HEK293T (cell line): ENCODE measurements around the gene ST8SIA3.

ENCODE experiments used
- CTCF ChIA-PET: fragments of 350-600 bp; formaldehyde crosslinking; extraction: SDS; loops from one replicate; lab custom pipeline; 2021; ENCODE audit warnings: antibody characterized with exemption, inconsistent platforms; lab: Yijun Ruan, JAX
- POLR2A ChIA-PET: fragments of 350-600 bp; formaldehyde crosslinking; extraction: SDS; loops from one replicate; lab custom pipeline; 2020; ENCODE audit warnings: antibody characterized with exemption, inconsistent platforms; lab: Yijun Ruan, JAX
- DNase-seq: peaks from one replicate; pipeline ENCODE4 v3.0.0; 2012; ENCODE audit warnings: mixed read lengths; ENCODE audit errors: extremely low spot score
- ARNT ChIP-seq: fragments of 450-650 bp; IDR thresholded peaks from 2 replicates; pipeline ENCODE4 v1.6.1; 2017; ENCODE audit warnings: mild to moderate bottlenecking
- BHLHE40 ChIP-seq: fragments of 450-650 bp; IDR thresholded peaks from 2 replicates; pipeline ENCODE4 v1.6.1; 2016; ENCODE audit warnings: mild to moderate bottlenecking, moderate library complexity, borderline replicate concordance
- CTBP1 ChIP-seq: fragments of 450-650 bp; IDR thresholded peaks from 2 replicates; pipeline ENCODE4 v1.6.1; 2016; ENCODE audit warnings: borderline replicate concordance
- ELF4 ChIP-seq: fragments of 450-650 bp; IDR thresholded peaks from 2 replicates; pipeline ENCODE4 v1.6.1; 2017; ENCODE audit warnings: antibody characterized with exemption
- FOXA1 ChIP-seq: fragments of 450-650 bp; IDR thresholded peaks from 2 replicates; pipeline ENCODE4 v1.6.1; 2016; ENCODE audit warnings: mild to moderate bottlenecking
- FOXK2 ChIP-seq: fragments of 450-650 bp; IDR thresholded peaks from 2 replicates; pipeline ENCODE4 v1.6.1; 2016; ENCODE audit warnings: mild to moderate bottlenecking
- FOXM1 ChIP-seq: fragments of 450-650 bp; IDR thresholded peaks from 2 replicates; pipeline ENCODE4 v1.6.1; 2017; ENCODE audit warnings: mild to moderate bottlenecking, borderline replicate concordance
- HDGF ChIP-seq: fragments of 450-650 bp; IDR thresholded peaks from 2 replicates; pipeline ENCODE4 v1.6.1; 2017; ENCODE audit warnings: antibody characterized with exemption, borderline replicate concordance
- L3MBTL2 ChIP-seq: fragments of 450-650 bp; conservative IDR thresholded peaks from 2 replicates; pipeline ENCODE4 v1.6.1; 2016; ENCODE audit warnings: mild to moderate bottlenecking
- LEF1 ChIP-seq: fragments of 450-650 bp; IDR thresholded peaks from 2 replicates; pipeline ENCODE4 v1.6.1; 2017; ENCODE audit warnings: mild to moderate bottlenecking, borderline replicate concordance
- NFRKB ChIP-seq: fragments of 450-650 bp; IDR thresholded peaks from 2 replicates; pipeline ENCODE4 v1.6.1; 2016; ENCODE audit warnings: mild to moderate bottlenecking, moderate library complexity
- SP1 ChIP-seq: fragments of 450-650 bp; IDR thresholded peaks from 2 replicates; pipeline ENCODE4 v1.6.1; 2017
- SUZ12 ChIP-seq: fragments of 450-650 bp; IDR thresholded peaks from 2 replicates; pipeline ENCODE4 v1.6.1; 2016; ENCODE audit warnings: mild to moderate bottlenecking
- TARDBP ChIP-seq: fragments of 450-650 bp; IDR thresholded peaks from 2 replicates; pipeline ENCODE4 v1.6.1; 2016
- ZNF384 ChIP-seq: fragments of 450-650 bp; IDR thresholded peaks from 2 replicates; pipeline ENCODE4 v1.6.1; 2016
- TF ChIP-seq, protein P1 (sequence below): fragments of 450-650 bp; IDR thresholded peaks from 2 replicates; pipeline ENCODE4 v1.6.1; 2016

Gene ST8SIA3

DNA sequence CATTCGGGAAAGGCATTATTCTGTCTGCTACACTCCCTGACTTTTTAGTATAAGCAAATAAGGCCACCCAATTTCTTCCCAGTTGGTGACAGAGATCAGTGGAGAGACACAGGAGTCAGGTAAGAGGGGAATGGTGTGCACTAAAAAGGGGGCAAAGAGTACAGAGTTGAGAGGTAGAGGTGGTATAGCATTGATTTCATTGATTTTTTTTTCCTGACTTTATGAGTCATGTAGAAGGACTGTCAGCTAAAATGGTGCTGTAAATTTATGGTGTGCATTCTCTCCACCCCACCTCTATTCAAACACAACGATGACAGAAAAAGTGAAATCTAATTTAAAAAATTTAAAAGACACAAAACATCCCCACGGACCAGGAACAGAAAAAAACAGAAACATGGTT, 23.7 kb upstream of the ST8SIA3 start:
- POLR2A ChIA-PET: no interaction called here
- no peak for DNase-seq
- CTCF ChIA-PET: no interaction called here
- TF ChIP-seq NFRKB (no peak), ZNF384 (no peak), ARNT (no peak), FOXK2 (no peak), HDGF (no peak), FOXA1 (no peak), BHLHE40 (no peak), CTBP1 (no peak), TARDBP (no peak), ELF4 (no peak), L3MBTL2 (no peak), LEF1 (no peak), SUZ12 (no peak), SP1 (no peak), FOXM1 (no peak)
- TF ChIP-seq, protein P1, sequence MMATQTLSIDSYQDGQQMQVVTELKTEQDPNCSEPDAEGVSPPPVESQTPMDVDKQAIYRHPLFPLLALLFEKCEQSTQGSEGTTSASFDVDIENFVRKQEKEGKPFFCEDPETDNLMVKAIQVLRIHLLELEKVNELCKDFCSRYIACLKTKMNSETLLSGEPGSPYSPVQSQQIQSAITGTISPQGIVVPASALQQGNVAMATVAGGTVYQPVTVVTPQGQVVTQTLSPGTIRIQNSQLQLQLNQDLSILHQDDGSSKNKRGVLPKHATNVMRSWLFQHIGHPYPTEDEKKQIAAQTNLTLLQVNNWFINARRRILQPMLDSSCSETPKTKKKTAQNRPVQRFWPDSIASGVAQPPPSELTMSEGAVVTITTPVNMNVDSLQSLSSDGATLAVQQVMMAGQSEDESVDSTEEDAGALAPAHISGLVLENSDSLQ: no peak

DNA sequence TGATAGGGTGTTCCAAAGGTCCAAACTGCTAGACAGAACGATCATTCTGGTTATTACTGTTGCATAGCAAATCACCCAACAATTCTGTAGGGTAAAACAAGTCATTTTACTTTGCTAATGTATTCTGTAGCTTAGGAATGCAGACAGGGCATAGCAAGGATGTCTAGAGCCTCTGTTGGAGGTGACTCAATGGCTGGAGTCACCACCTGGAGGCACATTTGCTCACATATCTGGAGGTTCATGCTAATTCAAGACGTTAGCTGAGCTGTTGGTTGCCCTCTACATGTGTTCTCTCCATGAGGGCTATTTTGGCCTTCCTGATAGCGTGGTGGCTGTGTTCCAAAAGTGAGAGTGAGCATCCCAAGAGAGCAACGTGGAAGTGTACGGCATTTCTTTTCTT, 22.5 kb upstream of the ST8SIA3 start:
- ChIA-PET CTCF (no interaction called here), POLR2A (no interaction called here)
- no peak for DNase-seq
- TF ChIP-seq SUZ12: no peak
- TF ChIP-seq SP1: no peak
- TF ChIP-seq FOXA1: no peak

DNA sequence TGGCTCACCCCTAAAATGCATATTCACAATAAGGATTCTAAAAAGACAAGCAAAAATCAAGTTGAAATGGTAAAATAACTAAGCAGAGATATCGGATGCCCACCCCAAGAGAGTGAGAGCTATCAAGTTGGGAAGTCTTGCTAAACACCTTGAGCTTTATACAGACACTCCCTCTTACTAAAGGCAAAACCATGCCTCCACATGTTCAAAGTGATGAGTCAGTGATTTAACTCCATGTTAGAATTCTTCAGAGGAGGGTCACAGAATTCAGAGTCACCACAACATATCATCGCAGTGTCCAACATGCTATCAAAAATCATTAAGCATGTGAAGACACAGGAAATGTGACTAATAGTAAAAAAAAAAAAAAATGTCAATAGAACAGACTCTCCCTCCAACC, 20.6 kb upstream of the ST8SIA3 start:
- ChIA-PET POLR2A (no interaction called here), CTCF (no interaction called here)
- DNase-seq: no peak
- TF ChIP-seq TARDBP (no peak), ELF4 (no peak), HDGF (no peak)

DNA sequence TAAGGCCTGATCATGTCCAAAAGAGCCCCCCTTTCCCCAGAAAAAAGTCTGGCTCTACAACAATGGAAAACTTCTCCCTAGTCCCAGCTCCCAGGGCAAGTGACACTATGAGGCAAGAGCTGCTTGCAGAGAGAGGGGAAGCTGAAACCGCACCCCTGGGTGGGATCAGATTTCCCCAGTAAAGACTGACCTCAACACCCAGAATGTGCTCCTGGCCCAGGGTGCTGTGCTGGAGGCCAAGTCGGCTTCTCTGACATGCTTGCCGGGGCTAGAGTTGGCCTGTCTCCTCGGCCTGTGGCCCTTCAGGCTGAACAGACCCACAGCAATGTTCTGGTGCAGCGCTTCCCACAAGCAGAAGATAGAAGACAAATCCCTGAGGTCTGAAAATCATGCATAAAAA, 18.4 kb upstream of the ST8SIA3 start:
- no peak for DNase-seq
- ChIA-PET POLR2A (no interaction called here), CTCF (no interaction called here)
- no peak for TF ChIP-seq FOXA1
- TF ChIP-seq FOXK2: no peak
- TF ChIP-seq HDGF: no peak
- no peak for TF ChIP-seq LEF1
- TF ChIP-seq ELF4: no peak
- no peak for TF ChIP-seq ZNF384
- TF ChIP-seq BHLHE40: no peak
- TF ChIP-seq, protein P1: no peak
- TF ChIP-seq L3MBTL2: no peak
- TF ChIP-seq FOXM1: no peak

DNA sequence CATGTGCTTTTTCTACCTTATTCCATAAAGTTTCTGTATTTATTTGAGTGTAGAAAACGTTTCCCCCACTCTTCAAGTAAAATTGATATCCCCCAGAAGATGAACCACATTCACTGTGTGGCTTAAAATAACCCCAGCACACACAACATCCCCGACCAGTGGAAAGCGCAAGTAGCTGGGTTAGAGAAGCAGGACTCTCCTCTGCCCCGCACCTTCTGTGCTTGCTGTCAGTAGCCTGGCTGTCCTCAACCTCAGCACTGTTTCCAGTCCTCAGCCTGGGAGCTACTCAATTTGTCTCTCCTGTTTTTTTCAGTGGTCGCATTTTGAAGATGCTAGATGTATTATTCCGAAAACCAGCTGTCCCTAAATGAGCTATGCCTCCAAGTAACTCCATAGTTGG, 18.0 kb upstream of the ST8SIA3 start:
- CTCF ChIA-PET: no interaction called here
- no peak for DNase-seq
- TF ChIP-seq SUZ12 (no peak), ELF4 (no peak), HDGF (no peak), NFRKB (no peak), FOXM1 (no peak), LEF1 (no peak), TARDBP (no peak), ZNF384 (no peak), BHLHE40 (no peak), ARNT (no peak), CTBP1 (no peak), FOXA1 (no peak), SP1 (no peak), L3MBTL2 (no peak), FOXK2 (no peak)
- TF ChIP-seq, protein P1: no peak
- POLR2A ChIA-PET: no interaction called here

DNA sequence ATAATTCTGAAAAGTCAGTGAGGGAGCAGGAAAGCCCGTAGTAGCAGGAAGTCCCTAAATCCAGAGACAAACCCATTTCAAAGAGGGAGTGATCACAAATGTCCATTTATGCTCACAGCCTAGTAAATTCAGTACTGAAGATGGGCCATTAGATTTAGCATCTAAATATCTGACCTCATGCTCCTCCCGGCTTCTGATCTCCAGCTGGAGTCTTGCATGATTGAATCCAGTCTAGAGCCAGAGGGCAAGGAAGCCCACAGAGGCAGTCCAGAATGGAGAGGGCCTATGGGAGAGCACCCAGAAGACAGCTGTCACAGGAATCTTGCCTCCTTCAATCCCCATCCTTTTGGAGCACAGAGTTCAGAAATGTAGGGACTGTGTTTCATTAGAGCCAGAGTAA, 16.0 kb upstream of the ST8SIA3 start:
- TF ChIP-seq LEF1 (no peak), TARDBP (no peak), FOXK2 (no peak), FOXA1 (no peak), SUZ12 (no peak), ZNF384 (no peak), CTBP1 (no peak), BHLHE40 (no peak), ARNT (no peak), ELF4 (no peak), SP1 (no peak)
- TF ChIP-seq, protein P1: no peak
- POLR2A ChIA-PET: interaction anchor here (0.6 kb wide), 1 partner anchor 110 kb away, joined by 3 read pairs; no protein-coding TSS in a partner anchor
- CTCF ChIA-PET: no interaction called here
- DNase-seq: no peak
